SH-SY5Y (cell line): ENCODE data around the gene RNLS.

ENCODE experiments used
- GATA2 ChIP-seq: IDR thresholded peaks from 2 replicates; pipeline ENCODE4 v1.6.1; 2011; ENCODE audit warnings: mild to moderate bottlenecking, low read depth, low read length
- GATA3 ChIP-seq: IDR thresholded peaks from 2 replicates; pipeline ENCODE4 v1.6.1; 2011; ENCODE audit warnings: low read depth, mild to moderate bottlenecking, low read length, moderate library complexity

GRCh38 chr10:88386821-88387773, 196.0 kb downstream of the RNLS start:
- TF ChIP-seq GATA3 (no peak), GATA2 (no peak)
